GM10266 (cell line): ENCODE results near the gene GALM.
"Not testable (repeated sequence)": the region's sequence is repeated elsewhere in the genome, so short reads cannot be mapped to it uniquely, and the experiment has no call there.

Experiments used
- DNase-seq: peaks from one replicate; pipeline ENCODE4 v3.0.0; 2012; ENCODE audit errors: extremely low spot score
- TF ChIP-seq, protein P1 (sequence below): IDR thresholded peaks from 2 replicates; pipeline ENCODE4 v1.5.1; 2012; ENCODE audit warnings: mild to moderate bottlenecking, low read depth; ENCODE audit not compliant: control insufficient read depth, insufficient read depth; ENCODE audit errors: missing control alignments

Gene GALM

GRCh38 chr2:38697116-38697840, 31.4 kb downstream of the GALM start:
- DNase-seq, result no peak
- TF ChIP-seq, protein P1, sequence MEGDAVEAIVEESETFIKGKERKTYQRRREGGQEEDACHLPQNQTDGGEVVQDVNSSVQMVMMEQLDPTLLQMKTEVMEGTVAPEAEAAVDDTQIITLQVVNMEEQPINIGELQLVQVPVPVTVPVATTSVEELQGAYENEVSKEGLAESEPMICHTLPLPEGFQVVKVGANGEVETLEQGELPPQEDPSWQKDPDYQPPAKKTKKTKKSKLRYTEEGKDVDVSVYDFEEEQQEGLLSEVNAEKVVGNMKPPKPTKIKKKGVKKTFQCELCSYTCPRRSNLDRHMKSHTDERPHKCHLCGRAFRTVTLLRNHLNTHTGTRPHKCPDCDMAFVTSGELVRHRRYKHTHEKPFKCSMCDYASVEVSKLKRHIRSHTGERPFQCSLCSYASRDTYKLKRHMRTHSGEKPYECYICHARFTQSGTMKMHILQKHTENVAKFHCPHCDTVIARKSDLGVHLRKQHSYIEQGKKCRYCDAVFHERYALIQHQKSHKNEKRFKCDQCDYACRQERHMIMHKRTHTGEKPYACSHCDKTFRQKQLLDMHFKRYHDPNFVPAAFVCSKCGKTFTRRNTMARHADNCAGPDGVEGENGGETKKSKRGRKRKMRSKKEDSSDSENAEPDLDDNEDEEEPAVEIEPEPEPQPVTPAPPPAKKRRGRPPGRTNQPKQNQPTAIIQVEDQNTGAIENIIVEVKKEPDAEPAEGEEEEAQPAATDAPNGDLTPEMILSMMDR, result no peak

- TF ChIP-seq, protein P1, result no peak
- DNase-seq, result no peak
Measured at GRCh38 chr2:38698467-38699003, 32.6 kb downstream of the GALM start.

DNA sequence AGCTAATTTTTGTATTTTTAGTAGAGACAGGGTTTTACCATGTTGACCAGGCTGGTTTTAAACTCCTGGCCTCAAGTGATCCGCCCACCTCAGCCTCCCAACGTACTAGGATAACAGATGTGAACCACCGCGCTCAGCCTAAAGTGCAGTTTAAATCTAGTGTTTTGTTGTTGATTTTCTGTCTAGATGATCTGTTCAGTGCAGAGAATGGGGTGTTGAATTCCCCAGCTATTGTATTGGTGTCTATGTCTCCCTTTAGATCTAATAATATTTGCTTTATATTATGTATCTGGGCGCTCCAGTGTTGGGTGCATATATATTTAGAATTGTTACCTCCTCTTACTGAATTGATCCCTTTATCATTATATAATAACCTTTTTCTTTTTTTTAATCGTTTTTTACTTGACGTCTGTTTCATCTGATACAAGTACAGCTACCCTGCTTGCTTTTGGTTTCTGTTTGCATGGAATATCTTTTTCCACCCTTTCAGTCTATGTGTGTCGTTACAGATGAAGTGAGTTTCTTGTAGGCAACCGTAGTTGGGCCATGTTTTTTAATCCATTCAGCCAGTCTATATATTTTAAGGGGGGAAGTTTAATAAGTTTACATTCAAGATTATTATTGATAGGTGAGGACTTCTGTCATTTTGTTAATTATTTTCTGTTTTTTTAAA, 34.3 kb downstream of the GALM start:
- TF ChIP-seq, protein P1, result no peak
- no peak for DNase-seq

- no peak for DNase-seq
- TF ChIP-seq, protein P1, result no peak
Measured at GRCh38 chr2:38700881-38701458, 35.1 kb downstream of the GALM start.

GRCh38 chr2:38701542-38701941, 35.6 kb downstream of the GALM start:
- TF ChIP-seq, protein P1, result no peak
- no peak for DNase-seq

- no peak for DNase-seq
Measured at GRCh38 chr2:38702413-38702812, 36.5 kb downstream of the GALM start.

DNA sequence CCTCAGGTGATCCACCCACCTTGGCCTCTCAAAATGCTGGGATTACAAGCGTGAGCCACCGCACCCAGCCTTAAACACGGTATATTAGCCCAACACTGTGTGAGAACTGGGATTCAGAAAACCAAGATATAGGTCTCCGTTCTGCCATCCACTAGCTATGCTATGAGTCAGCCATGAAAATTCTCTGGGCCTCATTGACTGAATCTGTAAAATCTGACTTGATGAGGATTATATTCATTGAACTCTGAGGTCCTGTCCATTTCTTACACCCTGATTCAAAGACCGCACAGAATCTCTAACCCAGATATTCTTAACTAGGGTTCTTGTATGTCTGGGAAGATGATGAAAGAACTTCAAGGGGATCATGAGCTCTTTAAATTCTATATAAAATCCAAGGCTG, 37.4 kb downstream of the GALM start:
- DNase-seq, result not testable (repeated sequence)

More at GRCh38 chr2:38702413-38702812, 36.5 kb downstream of the GALM start:
- TF ChIP-seq, protein P1, result no peak
